ENCODE data around the gene ACTMAP. TPM values are rescaled to one million over a fixed set of nuclear protein-coding genes. Genes with fewer than 3 reads are reported as not detected.

The ACTMAP gene
- total RNA-seq, 1 donor from 2014 or later: 9.6 TPM

DNA sequence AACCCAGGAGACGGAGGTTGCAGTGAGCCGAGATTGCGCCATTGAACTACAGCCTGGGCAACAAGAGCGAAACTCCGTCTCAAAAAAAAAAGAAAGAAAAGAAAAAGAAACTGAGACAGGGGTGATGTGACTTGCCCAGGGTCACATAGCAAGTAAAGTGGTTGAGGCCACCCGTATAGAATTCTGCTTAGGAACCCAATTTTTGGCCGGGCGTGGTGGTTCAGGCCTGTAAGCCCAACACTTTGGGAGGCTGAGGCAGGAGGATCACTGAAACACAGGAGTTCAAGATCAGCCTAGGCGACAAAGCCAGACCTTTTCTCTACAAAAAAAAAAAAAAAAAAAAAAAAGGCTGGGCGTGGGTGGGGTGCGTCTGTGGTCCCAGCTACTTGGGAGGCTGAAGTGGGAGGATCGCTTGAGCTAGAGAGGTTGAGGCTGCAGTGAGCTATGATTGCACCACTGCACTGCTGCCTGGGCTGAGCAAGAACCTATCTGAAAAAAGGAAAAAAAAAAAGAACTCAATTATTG lies 2.0 kb upstream of the ACTMAP start:
- no peak for TF ChIP-seq EZH2 (IDR thresholded peaks at IDR 0.05; ENCODE audit: insufficient read depth, low read length)
- TF ChIP-seq, protein P1, sequence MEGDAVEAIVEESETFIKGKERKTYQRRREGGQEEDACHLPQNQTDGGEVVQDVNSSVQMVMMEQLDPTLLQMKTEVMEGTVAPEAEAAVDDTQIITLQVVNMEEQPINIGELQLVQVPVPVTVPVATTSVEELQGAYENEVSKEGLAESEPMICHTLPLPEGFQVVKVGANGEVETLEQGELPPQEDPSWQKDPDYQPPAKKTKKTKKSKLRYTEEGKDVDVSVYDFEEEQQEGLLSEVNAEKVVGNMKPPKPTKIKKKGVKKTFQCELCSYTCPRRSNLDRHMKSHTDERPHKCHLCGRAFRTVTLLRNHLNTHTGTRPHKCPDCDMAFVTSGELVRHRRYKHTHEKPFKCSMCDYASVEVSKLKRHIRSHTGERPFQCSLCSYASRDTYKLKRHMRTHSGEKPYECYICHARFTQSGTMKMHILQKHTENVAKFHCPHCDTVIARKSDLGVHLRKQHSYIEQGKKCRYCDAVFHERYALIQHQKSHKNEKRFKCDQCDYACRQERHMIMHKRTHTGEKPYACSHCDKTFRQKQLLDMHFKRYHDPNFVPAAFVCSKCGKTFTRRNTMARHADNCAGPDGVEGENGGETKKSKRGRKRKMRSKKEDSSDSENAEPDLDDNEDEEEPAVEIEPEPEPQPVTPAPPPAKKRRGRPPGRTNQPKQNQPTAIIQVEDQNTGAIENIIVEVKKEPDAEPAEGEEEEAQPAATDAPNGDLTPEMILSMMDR (IDR thresholded peaks at IDR 0.05; ENCODE audit: insufficient read depth, low read depth, low read length): no peak
- Histone ChIP-seq H3K4me3 (ENCODE audit: insufficient read depth, low read depth, low read length) (peak overlapping the region; percentile 92), H3K9ac (ENCODE audit: low read length) (peak overlapping the region; percentile 95), H3K4me1 (ENCODE audit: insufficient read depth, low read length) (peaks cover 21% of the 10 kb centered on the region), H3K9me3 (ENCODE audit: insufficient read depth, low read depth, low read length) (no peaks in the 10 kb centered on the region), H2AFZ (ENCODE audit: low read depth, low read length) (no peak overlapping the region), H3K27me3 (ENCODE audit: insufficient read depth, low read length) (no peaks in the 10 kb centered on the region), H3K36me3 (ENCODE audit: insufficient read depth, low read length) (peaks cover 2% of the 10 kb centered on the region), H3K79me2 (ENCODE audit: insufficient read depth, low read length) (peaks cover 61% of the 10 kb centered on the region), H3K27ac (ENCODE audit: low read depth, low read length) (no peak overlapping the region), H4K20me1 (ENCODE audit: insufficient read depth, low read length) (peaks cover 33% of the 10 kb centered on the region), H3K4me2 (ENCODE audit: low read length) (peak overlapping the region; percentile 94)
- DNase-seq (ENCODE audit: low read depth) (no peak), FAIRE-seq (no peak)
- Mint-ChIP-seq H3K4me1 (ENCODE audit: low read depth, unreplicated experiment) (peaks cover 25% of the 10 kb centered on the region), H3K9me3 (ENCODE audit: unreplicated experiment) (no peaks in the 10 kb centered on the region), H3K27me3 (ENCODE audit: low read depth, unreplicated experiment) (no peaks in the 10 kb centered on the region), H3K36me3 (ENCODE audit: low read depth, unreplicated experiment) (peaks cover 19% of the 10 kb centered on the region), H3K4me3 (ENCODE audit: unreplicated experiment) (peak overlapping the region; percentile 99), H3K27ac (ENCODE audit: unreplicated experiment) (peak overlapping the region; percentile 99)

DNA sequence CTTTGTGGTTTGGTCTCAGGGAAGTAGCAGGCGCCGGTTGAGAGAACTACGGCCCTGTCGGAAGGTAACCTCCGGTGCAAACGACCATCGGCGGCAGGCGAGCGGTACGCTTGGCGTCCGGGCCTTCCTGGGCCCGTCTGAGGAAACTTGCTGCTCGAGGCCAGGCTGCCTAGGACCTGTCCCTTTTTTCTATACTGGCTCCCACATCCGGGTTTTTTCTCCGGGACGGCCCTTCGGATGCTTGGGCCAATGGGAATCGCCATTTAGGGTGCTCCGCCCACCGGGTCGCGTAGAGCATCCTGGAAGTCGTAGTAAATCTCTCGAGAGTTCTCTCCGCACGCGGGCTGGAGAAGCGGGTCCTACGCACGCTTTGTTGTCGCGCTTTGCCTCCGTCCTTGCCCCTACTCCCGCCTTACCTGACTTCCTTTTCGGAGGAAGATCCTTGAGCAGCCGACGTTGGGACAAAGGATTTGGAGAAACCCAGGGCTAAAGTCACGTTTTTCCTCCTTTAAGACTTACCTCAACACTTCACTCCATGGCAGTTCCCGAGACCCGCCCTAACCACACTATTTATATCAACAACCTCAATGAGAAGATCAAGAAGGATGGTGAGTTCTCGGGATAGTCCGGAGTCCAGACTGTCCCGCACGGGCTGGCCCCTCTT lies 729 bp upstream of the ACTMAP start, which contains the start of gene SNRPA:
TSS of gene SNRPA (plus strand) at position 330 of the 664 bp plus-strand sequence. CDS start at position 536, 206 bp downstream.
- no peak for TF ChIP-seq EZH2 (IDR thresholded peaks at IDR 0.05; ENCODE audit: insufficient read depth, low read length)
- TF ChIP-seq, protein P1 (IDR thresholded peaks at IDR 0.05; ENCODE audit: insufficient read depth, low read depth, low read length): no peak
- Histone ChIP-seq H3K36me3 (ENCODE audit: insufficient read depth, low read length) (no peaks in the 10 kb centered on the region), H3K4me2 (ENCODE audit: low read length) (peak within 1 kb of the TSS; percentile 94), H3K27ac (ENCODE audit: low read depth, low read length) (peak within 1 kb of the TSS; percentile 98), H3K79me2 (ENCODE audit: insufficient read depth, low read length) (peaks cover 48% of the 10 kb centered on the region), H2AFZ (ENCODE audit: low read depth, low read length) (peak within 1 kb of the TSS; percentile 81), H3K9ac (ENCODE audit: low read length) (peak within 1 kb of the TSS; percentile 95), H4K20me1 (ENCODE audit: insufficient read depth, low read length) (peaks cover 20% of the 10 kb centered on the region), H3K9me3 (ENCODE audit: insufficient read depth, low read depth, low read length) (no peaks in the 10 kb centered on the region), H3K4me3 (ENCODE audit: insufficient read depth, low read depth, low read length) (peak within 1 kb of the TSS; percentile 92), H3K4me1 (ENCODE audit: insufficient read depth, low read length) (peaks cover 17% of the 10 kb centered on the region), H3K27me3 (ENCODE audit: insufficient read depth, low read length) (no peaks in the 10 kb centered on the region)
- Mint-ChIP-seq H3K27ac (ENCODE audit: unreplicated experiment) (peak within 1 kb of the TSS; percentile 99), H3K4me1 (ENCODE audit: low read depth, unreplicated experiment) (peaks cover 21% of the 10 kb centered on the region), H3K4me3 (ENCODE audit: unreplicated experiment) (peak within 1 kb of the TSS; percentile 99), H3K9me3 (ENCODE audit: unreplicated experiment) (no peaks in the 10 kb centered on the region), H3K27me3 (ENCODE audit: low read depth, unreplicated experiment) (no peaks in the 10 kb centered on the region), H3K36me3 (ENCODE audit: low read depth, unreplicated experiment) (peaks cover 13% of the 10 kb centered on the region)
- FAIRE-seq (peak; percentile 5), DNase-seq (ENCODE audit: low read depth) (peak; percentile 92)

DNA sequence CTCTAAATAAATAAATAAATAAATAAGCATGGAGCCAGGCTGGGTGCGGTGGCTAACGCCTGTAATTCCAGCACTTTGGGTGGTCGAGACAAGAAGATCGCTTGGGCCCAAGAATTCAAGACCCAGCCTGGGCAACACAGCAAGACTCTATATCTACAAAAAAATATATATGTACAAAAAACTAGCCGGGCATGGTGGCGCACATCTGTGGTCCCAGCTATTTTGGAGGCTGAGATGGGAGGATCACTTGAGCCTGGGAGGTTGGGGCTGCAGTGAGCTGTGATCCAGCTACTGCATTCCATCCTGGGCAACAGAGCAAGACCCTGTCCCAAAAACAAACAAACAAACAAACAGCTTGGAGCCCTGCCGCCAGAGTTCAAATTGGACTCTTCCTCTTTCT lies 2.7 kb downstream of the ACTMAP start:
- H3K9ac ChIP-seq (ENCODE audit: low read length): no peak overlapping the region
- Mint-ChIP-seq H3K9me3 (ENCODE audit: unreplicated experiment) (no peaks in the 10 kb centered on the region), H3K4me1 (ENCODE audit: low read depth, unreplicated experiment) (peaks cover 15% of the 10 kb centered on the region), H3K27me3 (ENCODE audit: low read depth, unreplicated experiment) (no peaks in the 10 kb centered on the region), H3K27ac (ENCODE audit: unreplicated experiment) (no peak overlapping the region), H3K36me3 (ENCODE audit: low read depth, unreplicated experiment) (peaks cover 2% of the 10 kb centered on the region), H3K4me3 (ENCODE audit: unreplicated experiment) (no peak overlapping the region)
- H3K4me1 ChIP-seq (ENCODE audit: insufficient read depth, low read length): peaks cover 18% of the 10 kb centered on the region
- DNase-seq (ENCODE audit: low read depth) (no peak), FAIRE-seq (no peak)
- H3K4me2 ChIP-seq (ENCODE audit: low read length): no peak overlapping the region
- H3K27me3 ChIP-seq (ENCODE audit: insufficient read depth, low read length): no peaks in the 10 kb centered on the region
- no peaks in the 10 kb centered on the region for H4K20me1 ChIP-seq (ENCODE audit: insufficient read depth, low read length)
- no peaks in the 10 kb centered on the region for H3K9me3 ChIP-seq (ENCODE audit: insufficient read depth, low read depth, low read length)
- TF ChIP-seq, protein P1 (IDR thresholded peaks at IDR 0.05; ENCODE audit: insufficient read depth, low read depth, low read length): no peak
- TF ChIP-seq EZH2 (IDR thresholded peaks at IDR 0.05; ENCODE audit: insufficient read depth, low read length): no peak
- peaks cover 15% of the 10 kb centered on the region for H3K79me2 ChIP-seq (ENCODE audit: insufficient read depth, low read length)
- no peak overlapping the region for H2AFZ ChIP-seq (ENCODE audit: low read depth, low read length)
- H3K36me3 ChIP-seq (ENCODE audit: insufficient read depth, low read length): no peaks in the 10 kb centered on the region
- no peak overlapping the region for H3K27ac ChIP-seq (ENCODE audit: low read depth, low read length)
- H3K4me3 ChIP-seq (ENCODE audit: insufficient read depth, low read depth, low read length): no peak overlapping the region

Measured in astrocyte (in vitro differentiated cells and primary cell).